Middle frontal gyrus (tissue), 1 donor: ENCODE measurements around the gene TNPO2.

ENCODE experiments used
- DNase-seq: peaks from one replicate; pipeline ENCODE4 v3.0.0-alpha.2; 2015; ENCODE audit warnings: low spot score; ENCODE audit errors: extremely low spot score

TNPO2 gene

GRCh38 chr19:12723641-12724426 lies at the start of gene TNPO2:
Gene TNPO2, minus strand, starts transcription at chr19:12723932. Its CDS starts 2,955 bp downstream, at chr19:12720977.
- no peak for DNase-seq

- no peak for DNase-seq
Measured at GRCh38 chr19:12772323-12772722, 48.6 kb upstream of the TNPO2 start.

GRCh38 chr19:12770922-12771321 lies 47.2 kb upstream of the TNPO2 start:
- DNase-seq: no peak

GRCh38 chr19:12769689-12770088 lies 46.0 kb upstream of the TNPO2 start:
- no peak for DNase-seq

- DNase-seq: no peak
Measured at GRCh38 chr19:12767666-12768065, 43.9 kb upstream of the TNPO2 start.

GRCh38 chr19:12767150-12767549 lies 43.4 kb upstream of the TNPO2 start:
- no peak for DNase-seq

GRCh38 chr19:12766051-12766521 lies 42.4 kb upstream of the TNPO2 start:
- no peak for DNase-seq

- no peak for DNase-seq
Measured at GRCh38 chr19:12764698-12765097, 41.0 kb upstream of the TNPO2 start.

GRCh38 chr19:12763100-12763499 lies 39.4 kb upstream of the TNPO2 start:
- DNase-seq: no peak

- DNase-seq: no peak
Measured at GRCh38 chr19:12759686-12760085, 36.0 kb upstream of the TNPO2 start.

- DNase-seq: no peak
Measured at GRCh38 chr19:12757544-12758274, 34.0 kb upstream of the TNPO2 start.

- DNase-seq: no peak
Measured at GRCh38 chr19:12756150-12756883, 32.6 kb upstream of the TNPO2 start.

- no peak for DNase-seq
Measured at GRCh38 chr19:12754465-12755196, 30.9 kb upstream of the TNPO2 start.

GRCh38 chr19:12752056-12752781 lies 28.5 kb upstream of the TNPO2 start:
- DNase-seq: no peak

GRCh38 chr19:12751635-12752034 lies 27.9 kb upstream of the TNPO2 start, which contains the start of gene BEST2:
Gene BEST2, plus strand, starts transcription at chr19:12751791. Its CDS starts 802 bp downstream, at chr19:12752593.
- no peak for DNase-seq

GRCh38 chr19:12750851-12751250 lies 27.1 kb upstream of the TNPO2 start:
- DNase-seq: no peak

GRCh38 chr19:12749938-12750521 lies 26.3 kb upstream of the TNPO2 start:
- DNase-seq: no peak

- DNase-seq: no peak
Measured at GRCh38 chr19:12748489-12748888, 24.8 kb upstream of the TNPO2 start.

- no peak for DNase-seq
Measured at GRCh38 chr19:12745166-12745897, 21.6 kb upstream of the TNPO2 start.
